Type B pancreatic cell (in vitro differentiated cells): ENCODE measurements around the gene NUDT14. TPM values are rescaled to one million over a fixed set of nuclear protein-coding genes. Genes with fewer than 3 reads are reported as not detected.
A peak's percentile ranks its signal among the peaks of the same experiment; 100 is the strongest.

Experiments used
- DNase-seq: peaks from one replicate; pipeline ENCODE4 v3.0.0; 2021; ENCODE audit warnings: mixed read lengths; ENCODE audit not compliant: unreplicated experiment; ENCODE audit errors: extremely low spot score
- H3K27ac Mint-ChIP-seq: 2 replicates; pipeline ENCODE4 v1.8.0; 2021; ENCODE audit warnings: mild to moderate bottlenecking, mixed read lengths
- H3K27me3 Mint-ChIP-seq: 2 replicates; pipeline ENCODE4 v1.8.0; 2021; ENCODE audit warnings: mixed read lengths
- H3K36me3 Mint-ChIP-seq: 2 replicates; pipeline ENCODE4 v1.8.0; 2021; ENCODE audit warnings: mixed read lengths
- H3K4me1 Mint-ChIP-seq: one replicate; pipeline ENCODE4 v1.8.0; 2021; ENCODE audit warnings: mixed read lengths; ENCODE audit not compliant: unreplicated experiment
- H3K4me3 Mint-ChIP-seq: 2 replicates; pipeline ENCODE4 v1.8.0; 2021; ENCODE audit warnings: mild to moderate bottlenecking, mixed read lengths
- H3K9me3 Mint-ChIP-seq: 2 replicates; pipeline ENCODE4 v1.8.0; 2021; ENCODE audit warnings: mixed read lengths
- CTCF ChIP-seq: fragments of 200-600 bp; sonication (generic); conservative IDR thresholded peaks from 2 replicates; pipeline ENCODE4 v1.5.0; 2021; ENCODE audit warnings: antibody characterized with exemption, mild to moderate bottlenecking
- microRNA-seq: library from miRNA; unstranded; fragments of <30 nt; microRNA quantifications from one replicate; pipeline ENCODE4, GENCODE V29; 2020
- total RNA-seq: library from RNA; stranded (reverse); gene quantifications from 2 replicates; pipeline ENCODE4 v1.2.1, GENCODE V29; 2021; ENCODE audit warnings: low replicate concordance

Gene NUDT14
- total RNA-seq, 1 donor from 2014 or later, result 33.3 TPM

DNA sequence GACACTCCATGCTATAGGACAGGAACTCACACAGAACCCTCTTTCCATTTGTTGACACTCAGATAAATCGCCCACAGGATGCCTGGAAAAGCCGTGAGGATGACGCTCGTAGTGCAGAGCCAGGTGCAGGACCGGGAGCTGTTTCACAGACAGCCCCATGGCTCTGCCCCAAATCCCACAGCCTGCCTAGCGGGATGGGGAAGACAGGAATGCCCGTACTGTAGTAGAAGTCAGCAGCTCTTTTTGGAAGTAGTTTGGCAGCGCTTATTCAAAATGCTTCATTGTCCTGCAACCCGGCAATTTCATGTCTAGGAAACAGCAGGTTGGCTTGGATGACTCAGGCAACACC lies 54.2 kb downstream of the NUDT14 start:
- Mint-ChIP-seq H3K4me3 (no peak overlapping the region), H3K27me3 (peaks cover 22% of the 10 kb centered on the region), H3K9me3 (peaks cover 4% of the 10 kb centered on the region), H3K27ac (no peak overlapping the region), H3K4me1 (peaks cover 19% of the 10 kb centered on the region), H3K36me3 (no peaks in the 10 kb centered on the region)
- no peak for TF ChIP-seq CTCF
- peak; percentile 40 for DNase-seq

- no peaks in the 10 kb centered on the region for H3K36me3 Mint-ChIP-seq
- no peak overlapping the region for H3K27ac Mint-ChIP-seq
- peaks cover 6% of the 10 kb centered on the region for H3K9me3 Mint-ChIP-seq
- peaks cover 19% of the 10 kb centered on the region for H3K4me1 Mint-ChIP-seq
- H3K4me3 Mint-ChIP-seq, result no peak overlapping the region
- H3K27me3 Mint-ChIP-seq, result peaks cover 22% of the 10 kb centered on the region
- peak; percentile 64 for DNase-seq
- no peak for TF ChIP-seq CTCF
Observed at GRCh38 chr14:105126126-105126980, 54.8 kb downstream of the NUDT14 start.

DNA sequence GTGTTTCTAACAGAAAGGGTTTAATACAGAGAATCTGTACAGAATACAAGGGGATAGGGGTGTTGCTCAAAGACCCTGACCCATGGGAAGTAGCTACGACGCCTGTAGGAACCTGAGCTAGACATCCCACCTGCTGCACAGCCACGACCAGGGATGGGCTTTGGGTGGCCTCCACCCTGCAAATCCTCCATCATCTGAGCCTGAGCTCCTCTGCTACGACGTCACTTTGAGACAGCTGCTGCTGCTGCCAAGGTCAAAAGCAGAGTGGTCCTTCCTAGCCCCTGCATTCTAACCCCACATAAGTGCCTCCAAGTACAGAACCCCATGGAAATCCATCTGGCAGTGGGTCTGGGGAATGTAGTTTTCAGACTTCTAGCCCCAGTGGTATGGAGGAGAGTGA lies 56.3 kb downstream of the NUDT14 start:
- Mint-ChIP-seq H3K27ac (no peak overlapping the region), H3K4me3 (no peak overlapping the region), H3K27me3 (peaks cover 22% of the 10 kb centered on the region), H3K9me3 (peaks cover 6% of the 10 kb centered on the region), H3K36me3 (no peaks in the 10 kb centered on the region), H3K4me1 (peaks cover 19% of the 10 kb centered on the region)
- no peak for TF ChIP-seq CTCF
- peak; percentile 20 for DNase-seq

DNA sequence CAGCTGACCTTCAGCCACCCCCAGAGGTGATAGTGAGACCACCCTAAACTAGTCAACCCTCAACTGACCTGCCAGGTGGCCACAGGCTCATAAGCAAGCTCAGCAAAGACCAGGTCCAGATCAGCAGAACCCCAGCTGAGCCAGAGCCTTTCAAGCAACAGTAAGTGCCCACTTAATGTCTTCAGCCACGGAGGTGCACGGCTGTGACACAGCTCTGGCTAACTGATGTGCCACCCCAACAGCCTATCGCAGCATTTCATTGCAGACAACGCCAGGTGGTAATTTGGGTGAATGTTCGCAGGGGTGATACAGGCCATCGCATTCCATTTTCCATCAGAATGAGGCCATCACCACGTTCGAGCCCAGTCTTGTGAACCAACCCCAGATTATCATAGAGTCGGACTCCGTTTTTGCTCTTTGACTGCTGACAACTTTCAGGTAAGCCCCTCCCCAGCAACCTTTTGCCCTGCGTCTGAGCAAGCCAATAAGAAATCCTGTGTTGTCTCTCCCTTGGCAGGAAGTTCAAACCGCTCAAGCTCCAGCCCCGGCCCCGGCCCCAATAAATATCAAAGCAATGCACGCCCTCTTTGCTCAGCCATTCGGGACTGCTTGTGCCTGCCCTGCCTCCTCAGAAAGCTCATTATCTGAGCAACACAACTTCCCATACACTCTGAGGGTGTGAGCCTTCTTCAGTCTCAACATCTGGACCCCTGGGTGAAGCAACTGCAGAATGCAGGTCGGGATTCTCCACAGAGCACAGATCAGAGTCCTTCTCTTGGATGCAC lies 56.9 kb downstream of the NUDT14 start:
- Mint-ChIP-seq H3K4me3 (no peak overlapping the region), H3K9me3 (peaks cover 6% of the 10 kb centered on the region), H3K27ac (no peak overlapping the region), H3K36me3 (no peaks in the 10 kb centered on the region), H3K4me1 (peaks cover 19% of the 10 kb centered on the region), H3K27me3 (peaks cover 22% of the 10 kb centered on the region)
- peak; percentile 61 for DNase-seq
- TF ChIP-seq CTCF, result no peak

- DNase-seq, result peak; percentile 15
- H3K36me3 Mint-ChIP-seq, result no peaks in the 10 kb centered on the region
- H3K9me3 Mint-ChIP-seq, result peaks cover 6% of the 10 kb centered on the region
- H3K27me3 Mint-ChIP-seq, result peaks cover 22% of the 10 kb centered on the region
- H3K27ac Mint-ChIP-seq, result no peak overlapping the region
- TF ChIP-seq CTCF, result no peak
- peaks cover 16% of the 10 kb centered on the region for H3K4me1 Mint-ChIP-seq
- no peak overlapping the region for H3K4me3 Mint-ChIP-seq
Observed at GRCh38 chr14:105123064-105123665, 57.9 kb downstream of the NUDT14 start.

Small RNA genes within 50 kb of the gene (microRNA-seq; reads per million reads assigned to microRNA genes)
- gene MIR6765, result 1.7 reads per million

Other genes starting within 250 kb of the NUDT14 start
- gene AHNAK2, start 202.9 kb downstream of the NUDT14 start, total RNA-seq, result 1.1 and 2.0 TPM in 2 replicates
- gene CLBA1, start 195.5 kb downstream of the NUDT14 start, total RNA-seq, result 16.2 and 18.8 TPM in 2 replicates
- gene CDCA4, start 160.2 kb downstream of the NUDT14 start, total RNA-seq, result 21.2 and 29.7 TPM in 2 replicates
- 0.24 and 0.33 TPM in 2 replicates for gene GPR132, start 115.9 kb downstream of the NUDT14 start, total RNA-seq
- gene JAG2, start 12.5 kb downstream of the NUDT14 start, total RNA-seq, result 16.5 and 37.1 TPM in 2 replicates
- gene BTBD6, start 67.2 kb upstream of the NUDT14 start, total RNA-seq, result 38.8 and 44.7 TPM in 2 replicates
- gene BRF1, start 119.7 kb upstream of the NUDT14 start, total RNA-seq, result 39.8 and 47.7 TPM in 2 replicates
- gene PACS2, start 133.4 kb upstream of the NUDT14 start, total RNA-seq, result 77.7 and 101 TPM in 2 replicates
- 0.76 and 4.1 TPM in 2 replicates for gene TEX22, start 217.2 kb upstream of the NUDT14 start, total RNA-seq
- gene MTA1, start 238.5 kb upstream of the NUDT14 start, total RNA-seq, result 113 and 194 TPM in 2 replicates